Measurements from ENCODE around the gene EME2. TPM values are rescaled to one million over a fixed set of nuclear protein-coding genes. Genes with fewer than 3 reads are reported as not detected.
"Not testable (repeated sequence)": the region's sequence is repeated elsewhere in the genome, so short reads cannot be mapped to it uniquely, and the experiment has no call there.

The EME2 gene
- total RNA-seq, 2 donors from 2014 or later: 34.8 to 55.0 TPM

DNA sequence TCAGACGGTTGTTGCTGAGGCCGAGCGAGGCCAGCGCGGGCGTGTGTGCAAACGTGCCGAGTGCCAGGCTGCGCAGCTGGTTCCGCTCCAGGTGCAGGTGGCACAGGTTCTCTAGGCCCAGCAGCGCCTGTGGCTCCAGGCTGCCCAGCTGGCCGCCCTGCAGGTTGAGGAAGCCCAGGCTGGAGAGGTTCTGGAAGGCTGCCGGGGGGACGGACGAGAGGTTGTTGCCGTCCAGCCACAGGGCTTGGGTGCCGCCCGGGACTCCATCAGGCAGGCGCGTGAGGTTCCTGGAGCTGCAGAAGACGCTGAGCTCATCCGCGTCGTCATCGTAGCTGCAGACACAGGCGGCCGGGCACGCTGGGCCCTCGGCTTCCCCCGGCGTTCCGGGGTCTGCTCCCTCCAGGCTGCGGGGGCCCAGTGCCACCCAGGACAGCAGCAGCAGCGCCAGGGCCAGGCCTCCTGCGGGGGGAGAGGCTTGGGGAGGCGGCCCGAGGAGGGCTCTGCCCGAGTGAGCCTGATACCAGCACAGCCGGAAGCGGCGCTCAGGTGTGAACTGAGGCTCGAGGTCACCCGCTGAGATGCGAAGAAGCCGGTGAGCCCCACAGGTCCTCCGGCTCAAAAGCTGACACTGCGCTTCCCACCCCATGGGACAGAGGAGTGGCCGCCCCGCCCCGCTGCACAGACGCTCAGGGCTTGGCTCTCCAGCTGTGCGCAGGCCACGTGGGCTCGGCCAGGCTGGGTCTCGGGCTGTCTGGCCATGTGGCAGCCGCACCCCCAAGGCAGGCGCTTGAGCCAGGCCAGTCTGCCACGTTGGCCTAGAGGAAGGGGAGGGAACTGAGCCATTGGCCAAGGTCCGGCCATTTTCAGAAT lies 19.6 kb downstream of the EME2 start:
- ATAC-seq (no peak), DNase-seq (ENCODE audit: low spot score) (peak; percentile 54)
- Mint-ChIP-seq H3K4me1 (ENCODE audit: low read depth in 2 of 2) (peaks cover 0 to 4% of the 10 kb centered on the region in 2 donors), H3K27ac (no peak overlapping the region), H3K36me3 (no peaks in the 10 kb centered on the region), H3K27me3 (no peaks in the 10 kb centered on the region), H3K9me3 (no peaks in the 10 kb centered on the region), H3K4me3 (no peak overlapping the region)

DNA sequence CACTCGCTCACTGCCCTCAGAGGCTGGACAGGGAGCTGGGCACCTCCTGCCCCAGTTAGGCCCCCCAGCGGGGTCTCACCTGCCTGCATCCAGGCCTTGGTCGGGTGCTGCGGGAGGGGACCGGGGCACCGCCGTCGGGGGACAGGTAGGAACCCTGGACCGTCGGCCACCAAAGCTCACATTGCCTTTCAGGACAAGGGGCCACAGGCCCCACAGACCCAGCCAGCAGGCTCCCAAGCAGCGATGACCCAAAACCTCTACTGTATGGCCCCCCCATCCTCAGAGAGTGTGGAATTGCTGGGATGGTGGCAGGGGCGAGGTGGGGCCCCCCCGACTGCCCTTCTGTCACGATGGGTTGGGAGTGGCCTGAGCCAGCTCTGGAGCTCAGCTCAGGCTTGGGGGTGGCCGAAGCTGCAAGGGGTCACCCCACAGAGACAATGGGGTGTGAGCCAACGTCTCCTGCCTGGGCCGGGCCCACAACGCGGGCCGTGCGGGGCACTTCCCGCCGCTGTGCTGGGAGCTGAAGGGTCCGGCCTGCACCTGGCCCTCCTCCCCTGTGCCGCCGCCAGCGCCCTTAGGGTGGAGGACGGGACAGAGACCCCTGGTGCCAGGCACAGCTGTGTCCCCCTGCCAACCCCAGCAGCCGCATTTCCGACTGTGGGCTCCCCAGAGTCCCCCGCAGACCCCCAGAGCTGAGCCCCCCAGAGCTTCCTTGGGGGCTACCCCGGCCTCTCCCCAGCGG lies 20.4 kb downstream of the EME2 start:
- peaks cover 0 to 4% of the 10 kb centered on the region in 2 donors for H3K4me1 Mint-ChIP-seq (ENCODE audit: low read depth in 2 of 2)
- H3K4me3 Mint-ChIP-seq: no peak overlapping the region
- no peak overlapping the region for H3K27ac Mint-ChIP-seq
- no peak for ATAC-seq
- no peaks in the 10 kb centered on the region for H3K9me3 Mint-ChIP-seq
- peak; percentile 58 for DNase-seq (ENCODE audit: low spot score)
- no peaks in the 10 kb centered on the region for H3K27me3 Mint-ChIP-seq
- H3K36me3 Mint-ChIP-seq: no peaks in the 10 kb centered on the region

DNA sequence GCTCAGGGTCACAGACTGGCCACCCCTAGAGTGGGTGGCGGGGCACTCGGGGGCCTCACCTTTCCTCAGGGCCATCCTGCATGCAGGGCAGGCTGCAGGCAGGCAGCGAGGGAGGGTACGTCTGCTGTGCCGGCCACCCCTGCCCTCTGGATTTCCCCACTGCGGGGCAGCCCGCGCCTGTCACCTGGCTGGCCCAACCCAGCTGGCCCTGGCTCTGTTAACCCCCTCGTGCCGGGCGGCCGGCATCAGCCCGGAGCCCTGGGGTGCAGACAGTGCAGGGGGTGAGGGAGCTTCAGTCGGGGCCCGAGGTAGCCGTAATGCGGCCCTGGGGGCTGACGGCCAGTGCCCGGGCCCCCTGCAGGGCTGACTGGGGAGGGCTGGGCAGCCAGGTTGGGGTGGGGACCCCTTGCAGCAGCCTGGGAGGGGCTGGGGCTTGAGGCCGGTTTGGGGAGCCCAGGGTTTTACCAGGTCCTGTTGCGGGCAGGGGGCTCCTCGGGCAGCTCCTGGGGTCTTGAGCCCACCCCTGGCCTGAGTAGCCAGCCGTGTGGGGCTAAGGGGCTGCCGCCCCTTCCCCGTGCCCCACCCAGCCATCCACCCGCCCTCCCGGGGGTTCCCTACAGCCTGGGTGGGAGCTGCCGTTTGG lies 21.1 kb downstream of the EME2 start, which contains the start of gene IGFALS:
Gene IGFALS, minus strand, starts transcription at position 128 of the 643 bp plus-strand sequence. Its CDS starts 53 bp downstream, at position 75.
- no peak for ATAC-seq
- Mint-ChIP-seq H3K4me3 (no peak within 1 kb of the TSS), H3K27ac (no peak within 1 kb of the TSS), H3K9me3 (no peaks in the 10 kb centered on the region), H3K4me1 (ENCODE audit: low read depth in 2 of 2) (peaks cover 0 to 4% of the 10 kb centered on the region in 2 donors), H3K36me3 (no peaks in the 10 kb centered on the region), H3K27me3 (no peaks in the 10 kb centered on the region)
- DNase-seq (ENCODE audit: low spot score): peak; percentile 60

DNA sequence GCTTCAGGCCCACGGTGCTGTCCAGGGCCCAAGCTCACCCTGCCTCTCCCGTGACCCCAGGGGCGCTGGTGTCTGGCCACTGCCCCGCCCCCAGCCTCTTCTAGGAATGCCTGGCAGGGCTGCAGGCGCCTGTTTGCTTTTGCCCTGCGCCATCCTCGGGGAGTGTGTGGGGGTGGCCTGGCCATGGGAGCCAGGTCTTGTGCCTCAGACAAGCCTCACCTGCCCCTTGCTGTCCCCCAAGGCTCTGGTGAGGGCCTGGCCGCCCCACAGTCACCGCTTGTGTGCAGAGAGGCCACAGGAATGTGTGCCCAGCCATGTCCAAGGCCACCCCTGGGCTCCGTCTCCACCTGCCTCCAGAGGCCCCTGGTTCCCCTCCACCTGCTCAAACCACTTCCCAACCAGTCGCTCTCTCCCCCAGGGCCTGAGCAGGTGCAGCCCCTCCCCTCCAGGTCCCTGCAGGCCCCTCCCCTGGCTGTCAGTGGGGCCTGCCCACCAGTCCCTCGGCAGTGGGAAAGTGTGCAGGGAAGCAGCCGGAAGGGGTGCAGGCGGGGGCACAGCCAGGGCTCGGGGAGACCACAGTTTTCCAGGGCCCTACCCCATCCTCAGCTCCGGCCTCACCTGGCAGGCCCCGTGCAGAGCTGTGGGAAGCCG lies 21.7 kb downstream of the EME2 start:
- ATAC-seq (no peak), DNase-seq (ENCODE audit: low spot score) (peak; percentile 46)
- Mint-ChIP-seq H3K36me3 (peaks cover under 1% of the 10 kb centered on the region), H3K4me1 (ENCODE audit: low read depth in 2 of 2) (no peaks in the 10 kb centered on the region), H3K9me3 (peaks cover 4% of the 10 kb centered on the region), H3K27ac (no peak overlapping the region), H3K27me3 (no peaks in the 10 kb centered on the region), H3K4me3 (no peak overlapping the region)

GRCh38 chr16:1794908-1795666 lies 22.5 kb downstream of the EME2 start:
- Mint-ChIP-seq H3K27me3 (no peaks in the 10 kb centered on the region), H3K36me3 (peaks cover 7% of the 10 kb centered on the region), H3K4me1 (ENCODE audit: low read depth in 2 of 2) (no peaks in the 10 kb centered on the region), H3K9me3 (peaks cover 7% of the 10 kb centered on the region), H3K27ac (no peak overlapping the region), H3K4me3 (no peak overlapping the region)
- ATAC-seq: no peak
- peak; percentile 51 for DNase-seq (ENCODE audit: low spot score)

DNA sequence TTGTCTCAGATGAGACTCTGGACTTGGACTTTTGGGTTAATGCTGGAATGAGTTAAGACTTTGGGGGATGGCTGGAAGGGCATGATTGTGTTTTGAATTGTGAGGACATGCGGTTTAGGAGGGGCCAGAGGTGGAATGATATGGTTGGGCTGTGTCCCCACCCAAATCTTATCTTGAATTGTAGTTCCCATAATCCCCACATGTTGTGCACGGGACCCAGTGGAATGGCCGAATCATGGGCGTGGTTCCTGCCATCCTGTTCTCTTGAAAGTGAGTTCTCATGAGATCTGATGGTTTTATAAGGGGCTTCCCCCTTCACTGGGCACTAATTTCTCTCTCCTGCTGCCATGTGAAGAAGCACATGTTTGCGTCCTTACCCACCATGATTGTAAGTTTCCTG lies 26.7 kb downstream of the EME2 start:
- not testable (repeated sequence) for H3K4me1 Mint-ChIP-seq (ENCODE audit: low read depth in 2 of 2); H3K27ac Mint-ChIP-seq; ATAC-seq; H3K27me3 Mint-ChIP-seq; H3K4me3 Mint-ChIP-seq; H3K9me3 Mint-ChIP-seq
- peak; percentile 16 for DNase-seq (ENCODE audit: low spot score)
- H3K36me3 Mint-ChIP-seq: peaks cover 12% of the 10 kb centered on the region

DNA sequence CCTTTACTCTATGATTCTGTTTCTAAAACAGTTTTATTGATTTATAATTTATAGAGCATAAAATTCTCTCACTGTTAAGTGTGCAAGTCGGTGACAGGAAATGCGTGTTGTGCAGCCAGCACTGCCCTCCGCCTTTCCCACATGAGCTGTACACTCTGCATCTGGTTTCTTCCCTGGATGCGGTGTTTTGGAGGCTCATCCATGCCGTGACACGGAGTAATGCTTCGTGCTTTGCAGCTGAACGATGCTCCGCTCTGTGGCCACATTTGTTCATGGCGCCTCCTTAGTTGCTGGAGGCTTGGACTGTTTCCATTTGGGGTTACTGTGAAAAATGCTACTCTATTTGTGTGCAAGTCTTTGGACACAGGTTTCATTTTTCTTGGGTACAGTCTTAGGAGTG lies 28.1 kb downstream of the EME2 start:
- Mint-ChIP-seq H3K4me1 (ENCODE audit: low read depth in 2 of 2) (peaks cover 0 to 3% of the 10 kb centered on the region in 2 donors), H3K36me3 (peaks cover 12% of the 10 kb centered on the region), H3K4me3 (no peak overlapping the region), H3K27ac (no peak overlapping the region), H3K27me3 (no peaks in the 10 kb centered on the region), H3K9me3 (peaks cover 7% of the 10 kb centered on the region)
- no peak for ATAC-seq
- peak; percentile 2 for DNase-seq (ENCODE audit: low spot score)

- Mint-ChIP-seq H3K27ac (no peak overlapping the region), H3K4me3 (no peak overlapping the region), H3K9me3 (no peaks in the 10 kb centered on the region), H3K4me1 (ENCODE audit: low read depth in 2 of 2) (peaks cover 0 to 3% of the 10 kb centered on the region in 2 donors), H3K36me3 (no peaks in the 10 kb centered on the region), H3K27me3 (no peaks in the 10 kb centered on the region)
- DNase-seq (ENCODE audit: low spot score): peak; percentile 51
- no peak for ATAC-seq
These were observed 35.0 kb downstream of the EME2 start for GRCh38 chr16:1807626-1808025.

GRCh38 chr16:1808691-1809090 lies 36.1 kb downstream of the EME2 start:
- Mint-ChIP-seq H3K27ac (no peak overlapping the region), H3K27me3 (no peaks in the 10 kb centered on the region), H3K9me3 (no peaks in the 10 kb centered on the region), H3K4me3 (no peak overlapping the region), H3K36me3 (no peaks in the 10 kb centered on the region), H3K4me1 (ENCODE audit: low read depth in 2 of 2) (peaks cover 0 to 8% of the 10 kb centered on the region in 2 donors)
- DNase-seq (ENCODE audit: low spot score) (peak; percentile 16), ATAC-seq (no peak)

GRCh38 chr16:1809281-1809801 lies 36.7 kb downstream of the EME2 start:
- H3K4me3 Mint-ChIP-seq: no peak overlapping the region
- H3K9me3 Mint-ChIP-seq: no peaks in the 10 kb centered on the region
- no peak overlapping the region for H3K27ac Mint-ChIP-seq
- no peaks in the 10 kb centered on the region for H3K27me3 Mint-ChIP-seq
- DNase-seq (ENCODE audit: low spot score) (peak; percentile 62), ATAC-seq (no peak)
- H3K36me3 Mint-ChIP-seq: no peaks in the 10 kb centered on the region
- peaks cover 0 to 5% of the 10 kb centered on the region in 2 donors for H3K4me1 Mint-ChIP-seq (ENCODE audit: low read depth in 2 of 2)

- no peak for ATAC-seq
- Mint-ChIP-seq H3K9me3 (no peaks in the 10 kb centered on the region), H3K27me3 (no peaks in the 10 kb centered on the region), H3K4me1 (ENCODE audit: low read depth in 2 of 2) (peaks cover 0 to 5% of the 10 kb centered on the region in 2 donors), H3K27ac (no peak overlapping the region), H3K36me3 (no peaks in the 10 kb centered on the region), H3K4me3 (no peak overlapping the region)
- peak; percentile 44 for DNase-seq (ENCODE audit: low spot score)
These were observed 37.5 kb downstream of the EME2 start for GRCh38 chr16:1810106-1810505.

- Mint-ChIP-seq H3K36me3 (no peaks in the 10 kb centered on the region), H3K4me1 (ENCODE audit: low read depth in 2 of 2) (peaks cover 0 to 5% of the 10 kb centered on the region in 2 donors), H3K27ac (no peak overlapping the region), H3K4me3 (no peak overlapping the region), H3K27me3 (no peaks in the 10 kb centered on the region), H3K9me3 (no peaks in the 10 kb centered on the region)
- DNase-seq (ENCODE audit: low spot score) (no peak), ATAC-seq (no peak)
These were observed 37.9 kb downstream of the EME2 start for GRCh38 chr16:1810536-1810935.
